ENCODE measurements around the gene DCAF5.
A peak's percentile ranks its signal among the peaks of the same experiment; 100 is the strongest.

The DCAF5 gene

GRCh38 chr14:69156224-69156623, 3.3 kb upstream of the DCAF5 start:
- DNase-seq (ENCODE audit: low read depth) = no peak
- TF ChIP-seq, protein P1, sequence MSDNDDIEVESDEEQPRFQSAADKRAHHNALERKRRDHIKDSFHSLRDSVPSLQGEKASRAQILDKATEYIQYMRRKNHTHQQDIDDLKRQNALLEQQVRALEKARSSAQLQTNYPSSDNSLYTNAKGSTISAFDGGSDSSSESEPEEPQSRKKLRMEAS (IDR thresholded peaks at IDR 0.05; ENCODE audit: low read depth, low read length) = no peak
- TF ChIP-seq MYC (IDR thresholded peaks at IDR 0.05; ENCODE audit: low read depth, low read length) (no peak), POLR2A (IDR thresholded peaks at IDR 0.05; ENCODE audit: extremely low read depth, insufficient read length) (no peak)
- TF ChIP-seq, protein P2, sequence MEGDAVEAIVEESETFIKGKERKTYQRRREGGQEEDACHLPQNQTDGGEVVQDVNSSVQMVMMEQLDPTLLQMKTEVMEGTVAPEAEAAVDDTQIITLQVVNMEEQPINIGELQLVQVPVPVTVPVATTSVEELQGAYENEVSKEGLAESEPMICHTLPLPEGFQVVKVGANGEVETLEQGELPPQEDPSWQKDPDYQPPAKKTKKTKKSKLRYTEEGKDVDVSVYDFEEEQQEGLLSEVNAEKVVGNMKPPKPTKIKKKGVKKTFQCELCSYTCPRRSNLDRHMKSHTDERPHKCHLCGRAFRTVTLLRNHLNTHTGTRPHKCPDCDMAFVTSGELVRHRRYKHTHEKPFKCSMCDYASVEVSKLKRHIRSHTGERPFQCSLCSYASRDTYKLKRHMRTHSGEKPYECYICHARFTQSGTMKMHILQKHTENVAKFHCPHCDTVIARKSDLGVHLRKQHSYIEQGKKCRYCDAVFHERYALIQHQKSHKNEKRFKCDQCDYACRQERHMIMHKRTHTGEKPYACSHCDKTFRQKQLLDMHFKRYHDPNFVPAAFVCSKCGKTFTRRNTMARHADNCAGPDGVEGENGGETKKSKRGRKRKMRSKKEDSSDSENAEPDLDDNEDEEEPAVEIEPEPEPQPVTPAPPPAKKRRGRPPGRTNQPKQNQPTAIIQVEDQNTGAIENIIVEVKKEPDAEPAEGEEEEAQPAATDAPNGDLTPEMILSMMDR (IDR thresholded peaks at IDR 0.05; ENCODE audit: low read depth, low read length) = no peak
- H3K4me3 ChIP-seq (ENCODE audit: low read depth, low read length) = no peak overlapping the region

- H3K4me3 ChIP-seq (ENCODE audit: low read depth, low read length) = no peak overlapping the region
- no peak for TF ChIP-seq MYC (IDR thresholded peaks at IDR 0.05; ENCODE audit: low read depth, low read length)
- TF ChIP-seq POLR2A (IDR thresholded peaks at IDR 0.05; ENCODE audit: extremely low read depth, insufficient read length) = no peak
- TF ChIP-seq, protein P2 (IDR thresholded peaks at IDR 0.05; ENCODE audit: low read depth, low read length) = no peak
- TF ChIP-seq, protein P1 (IDR thresholded peaks at IDR 0.05; ENCODE audit: low read depth, low read length) = no peak
- DNase-seq (ENCODE audit: low read depth) = peak; percentile 11
Measured at GRCh38 chr14:69154779-69155178, 1.9 kb upstream of the DCAF5 start.

DNA sequence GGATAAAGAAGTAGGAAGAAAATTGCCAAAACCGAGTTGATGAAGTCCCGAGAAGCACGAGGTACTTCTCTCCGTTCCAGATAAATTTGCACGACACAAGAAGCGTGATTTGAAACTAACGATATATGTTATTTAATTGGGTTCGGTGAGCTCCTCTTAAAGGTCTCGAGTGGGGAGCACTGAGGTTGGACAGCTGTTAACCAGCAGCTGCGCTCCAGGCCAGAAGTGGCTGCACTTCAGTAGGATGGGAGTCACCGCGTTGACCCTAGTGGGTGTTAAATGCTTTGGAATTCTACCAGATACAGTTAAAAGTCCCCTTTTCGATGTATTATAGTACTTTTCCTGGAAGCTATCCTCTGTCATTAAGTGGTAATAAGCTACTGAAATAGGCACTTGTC, 953 bp upstream of the DCAF5 start:
- no peak for TF ChIP-seq POLR2A (IDR thresholded peaks at IDR 0.05; ENCODE audit: extremely low read depth, insufficient read length)
- TF ChIP-seq, protein P2 (IDR thresholded peaks at IDR 0.05; ENCODE audit: low read depth, low read length) = no peak
- TF ChIP-seq, protein P1 (IDR thresholded peaks at IDR 0.05; ENCODE audit: low read depth, low read length) = no peak
- DNase-seq (ENCODE audit: low read depth) = peak; percentile 21
- peak overlapping the region; percentile 64 for H3K4me3 ChIP-seq (ENCODE audit: low read depth, low read length)

DNA sequence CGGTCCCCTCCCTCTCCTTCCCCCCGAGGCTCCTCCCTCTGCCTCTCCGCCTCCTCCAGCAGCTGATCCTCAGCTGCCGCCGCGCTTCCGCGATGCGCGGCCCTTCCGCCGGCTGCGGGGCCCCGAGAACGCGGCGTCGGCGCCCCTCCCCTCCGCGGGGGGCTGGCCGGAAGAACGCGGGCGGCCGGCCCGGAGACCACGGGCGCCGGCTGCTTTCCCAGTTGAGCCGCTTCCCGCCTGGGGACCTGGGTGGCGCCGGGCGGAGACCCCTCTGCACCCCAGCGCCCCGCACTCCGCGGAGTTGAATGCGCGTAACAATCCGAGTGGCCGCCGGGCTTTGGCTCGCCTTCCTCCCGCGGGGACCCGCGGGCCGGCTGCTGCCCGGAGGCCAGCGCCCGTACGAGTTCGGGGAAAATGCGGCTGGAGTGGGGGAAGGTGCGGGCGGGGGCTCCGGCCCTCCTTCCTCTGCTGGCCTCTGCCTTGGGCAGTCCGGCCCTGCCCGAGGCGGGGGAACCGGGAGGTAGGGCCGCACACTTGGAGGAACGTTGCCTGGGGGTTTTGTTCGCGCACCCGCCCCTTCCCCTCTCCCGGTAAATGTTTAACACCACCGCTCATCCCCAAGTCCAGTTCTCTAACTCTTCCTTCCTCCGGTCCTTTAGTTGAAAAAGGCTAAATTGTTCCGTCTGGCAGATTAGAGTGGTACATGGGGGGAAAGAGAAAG, 393 bp upstream of the DCAF5 start:
- peak; percentile 96 for DNase-seq (ENCODE audit: low read depth)
- H3K4me3 ChIP-seq (ENCODE audit: low read depth, low read length) = peak overlapping the region; percentile 80
- peak; percentile 45 for TF ChIP-seq POLR2A (IDR thresholded peaks at IDR 0.05; ENCODE audit: extremely low read depth, insufficient read length)
- TF ChIP-seq, protein P1 (IDR thresholded peaks at IDR 0.05; ENCODE audit: low read depth, low read length) = peak; percentile 31; the same call in 1 of the 2 replicates
- TF ChIP-seq, protein P2 (IDR thresholded peaks at IDR 0.05; ENCODE audit: low read depth, low read length) = no peak
- TF ChIP-seq MYC (IDR thresholded peaks at IDR 0.05; ENCODE audit: low read depth, low read length) = peak; percentile 21; the same call in 1 of the 2 replicates

- peak; percentile 70 for DNase-seq (ENCODE audit: low read depth)
- peak overlapping the region; percentile 80 for H3K4me3 ChIP-seq (ENCODE audit: low read depth, low read length)
- TF ChIP-seq, protein P1 (IDR thresholded peaks at IDR 0.05; ENCODE audit: low read depth, low read length) = no peak
- TF ChIP-seq, protein P2 (IDR thresholded peaks at IDR 0.05; ENCODE audit: low read depth, low read length) = no peak
- TF ChIP-seq MYC (IDR thresholded peaks at IDR 0.05; ENCODE audit: low read depth, low read length) = no peak
- TF ChIP-seq POLR2A (IDR thresholded peaks at IDR 0.05; ENCODE audit: extremely low read depth, insufficient read length) = no peak
Measured at GRCh38 chr14:69152181-69152901, 578 bp downstream of the DCAF5 start.

Measured in NB4 (cell line).